Hematopoietic multipotent progenitor cell treated with erythropoietin and hydrocortisone succinate and interleukin-3 and kit ligand, for 17 days (in vitro differentiated cells): ENCODE data around the gene RSBN1.
"Not testable (repeated sequence)": the region's sequence is repeated elsewhere in the genome, so short reads cannot be mapped to it uniquely, and the experiment has no call there.

Experiments used
- DNase-seq: peaks from one replicate; pipeline ENCODE4 v3.0.0-alpha.2; 2015; ENCODE audit warnings: low spot score

The RSBN1 gene

DNA sequence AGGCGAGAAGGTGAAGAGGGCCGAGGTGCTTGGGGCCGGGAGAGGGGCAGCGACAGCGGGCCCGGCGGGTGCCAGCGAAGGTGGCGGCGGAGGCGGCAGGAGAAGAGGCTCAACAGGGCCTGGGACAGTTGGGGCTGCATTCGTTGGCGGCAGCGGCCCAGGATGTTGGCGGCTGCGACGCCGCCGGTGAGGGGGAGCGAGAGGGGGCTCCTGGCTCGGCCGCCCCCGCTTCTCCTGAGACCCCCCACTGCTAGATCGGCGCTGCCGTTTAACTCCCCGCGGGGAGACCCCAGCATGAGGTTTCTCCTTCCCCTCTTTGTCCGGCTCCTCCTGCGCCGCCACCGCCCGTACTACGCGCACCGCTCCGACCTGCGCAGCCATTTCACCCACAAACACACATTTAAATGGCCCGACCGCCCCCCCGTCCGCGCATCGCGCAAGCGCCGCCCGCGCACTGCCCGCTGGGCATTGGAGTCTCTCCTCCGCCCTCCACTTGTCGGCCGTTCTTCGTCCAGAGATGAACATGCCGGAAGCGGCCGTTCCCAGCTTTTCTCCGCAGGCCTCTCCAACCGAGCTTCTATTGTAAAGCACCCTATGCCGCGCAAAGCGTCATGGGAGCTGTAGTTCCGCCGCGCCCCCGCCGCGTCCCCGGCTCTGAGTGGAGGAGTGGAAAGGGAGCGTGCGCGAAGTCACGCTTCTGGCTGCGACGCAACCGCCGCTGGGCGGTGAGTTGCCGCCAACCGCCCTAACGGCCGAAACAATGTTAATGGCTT lies at the start of gene RSBN1:
TSS of gene RSBN1 (minus strand) at position 589 of the 773 bp plus-strand sequence. CDS start at position 525, 64 bp downstream.
- DNase-seq = peak; percentile 97

DNA sequence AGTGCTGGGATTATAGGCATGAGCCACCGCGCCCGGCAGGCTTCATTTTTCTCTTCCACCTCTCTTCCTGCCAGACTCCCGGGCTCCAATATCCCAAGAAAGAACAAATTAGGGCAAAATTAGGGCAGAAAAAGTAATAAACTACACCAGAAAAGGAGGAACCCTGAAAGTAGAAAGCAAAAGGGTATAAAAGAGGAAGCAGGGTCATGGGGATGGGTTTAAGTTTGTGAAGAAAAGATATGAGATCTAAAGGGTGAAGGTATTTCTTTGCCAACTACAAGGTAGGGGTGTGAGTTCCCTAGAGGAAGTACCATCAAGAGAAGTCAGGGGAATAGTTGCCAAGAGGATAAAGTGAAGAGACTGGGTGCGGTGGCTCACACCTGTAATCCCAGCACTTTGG lies 49.4 kb upstream of the RSBN1 start:
- DNase-seq = no peak

GRCh38 chr1:113860891-113861290 lies 48.6 kb upstream of the RSBN1 start:
- no peak for DNase-seq

GRCh38 chr1:113859478-113860175 lies 47.4 kb upstream of the RSBN1 start:
- DNase-seq = peak; percentile 44

DNA sequence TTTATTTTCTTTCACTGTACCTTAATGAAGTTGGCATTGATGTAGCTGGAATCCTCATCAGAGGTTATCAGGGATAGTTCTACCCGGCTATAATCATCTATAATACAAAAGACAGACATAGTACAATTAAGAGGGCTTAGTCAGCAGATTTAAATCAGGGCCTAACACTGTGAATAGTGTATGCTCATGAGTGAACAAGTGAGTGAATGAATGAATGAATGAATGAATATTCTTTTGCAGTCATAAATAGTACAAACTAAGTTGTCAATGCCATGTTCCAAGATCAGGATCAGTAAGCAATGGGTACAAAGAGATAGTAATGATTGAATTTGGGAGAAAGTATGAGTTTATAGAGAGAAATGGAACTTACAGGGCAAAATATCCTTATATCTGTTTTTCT lies 46.7 kb upstream of the RSBN1 start:
- DNase-seq = no peak

GRCh38 chr1:113858418-113858817 lies 46.1 kb upstream of the RSBN1 start:
- DNase-seq = no peak

DNA sequence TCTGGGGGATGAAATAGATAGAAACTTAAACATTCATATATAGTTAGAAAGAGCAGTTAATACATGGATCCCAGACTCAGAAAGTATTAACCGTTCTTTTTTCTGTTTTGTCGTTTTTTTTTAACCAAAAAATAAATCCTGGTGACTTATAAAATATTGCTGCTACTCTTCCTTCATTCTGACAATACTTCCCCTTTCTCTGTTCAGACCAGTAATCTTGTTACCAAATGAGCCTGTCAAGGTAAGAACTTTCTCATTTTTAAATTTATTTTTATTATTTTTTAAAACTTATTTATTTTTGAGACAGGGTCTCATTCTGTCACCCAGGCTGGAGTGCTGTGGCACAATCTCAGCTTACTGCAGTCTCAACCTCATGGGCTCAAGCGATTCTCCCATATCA lies 45.5 kb upstream of the RSBN1 start:
- DNase-seq = no peak

DNA sequence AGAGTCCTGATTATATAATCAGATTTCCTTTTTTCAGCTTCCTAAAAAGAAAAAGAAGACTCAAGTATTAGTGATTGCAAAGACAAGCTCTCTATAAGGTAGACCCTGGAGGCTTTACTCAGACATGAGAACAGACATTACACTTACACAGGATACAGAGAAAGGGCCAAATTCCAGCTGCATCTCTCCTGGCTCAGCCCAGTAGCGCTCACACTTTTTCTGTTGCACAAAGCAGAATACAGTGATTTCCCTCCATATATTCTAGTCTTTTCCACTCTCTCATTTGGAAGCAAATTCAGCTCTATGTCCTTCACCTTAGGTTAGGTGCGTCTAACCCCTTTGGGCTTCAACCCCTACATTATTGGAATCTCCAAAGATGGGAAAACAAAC lies 44.1 kb upstream of the RSBN1 start:
- DNase-seq = no peak

DNA sequence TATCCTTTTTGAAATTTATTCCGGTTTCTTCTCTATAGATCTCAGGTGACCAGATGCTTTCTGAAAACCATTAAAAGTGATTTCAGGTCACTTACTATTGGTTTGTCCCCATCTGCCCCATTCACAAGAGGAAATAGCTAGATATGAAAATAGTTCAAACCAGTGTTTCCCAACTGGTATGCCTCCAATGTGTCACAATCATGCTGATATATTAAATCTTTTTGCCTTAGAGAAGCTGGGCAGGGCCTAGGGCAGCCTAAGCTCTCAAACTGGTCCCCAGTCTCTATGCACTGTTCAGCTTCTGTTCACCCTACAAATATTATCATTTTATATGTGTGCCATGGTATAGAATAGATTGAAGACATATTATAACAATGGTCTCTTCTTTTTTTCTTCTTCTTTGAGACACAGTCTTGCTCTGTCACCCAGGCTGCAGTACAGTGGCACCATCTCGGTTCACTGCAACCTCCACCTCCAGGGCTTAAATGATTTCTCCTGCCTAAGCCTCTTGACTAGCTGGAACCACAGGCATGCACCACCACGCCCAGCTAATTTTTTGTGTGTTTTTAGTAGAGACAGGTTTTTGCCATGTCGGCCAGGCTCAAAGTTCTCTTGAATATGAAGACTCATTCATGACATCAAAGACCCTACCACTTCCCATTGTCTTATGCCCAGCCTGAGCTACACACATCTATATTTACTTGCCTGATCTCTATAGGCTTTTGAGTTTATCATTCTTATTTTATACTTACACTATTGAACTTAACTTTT lies 43.5 kb upstream of the RSBN1 start:
- DNase-seq = no peak

DNA sequence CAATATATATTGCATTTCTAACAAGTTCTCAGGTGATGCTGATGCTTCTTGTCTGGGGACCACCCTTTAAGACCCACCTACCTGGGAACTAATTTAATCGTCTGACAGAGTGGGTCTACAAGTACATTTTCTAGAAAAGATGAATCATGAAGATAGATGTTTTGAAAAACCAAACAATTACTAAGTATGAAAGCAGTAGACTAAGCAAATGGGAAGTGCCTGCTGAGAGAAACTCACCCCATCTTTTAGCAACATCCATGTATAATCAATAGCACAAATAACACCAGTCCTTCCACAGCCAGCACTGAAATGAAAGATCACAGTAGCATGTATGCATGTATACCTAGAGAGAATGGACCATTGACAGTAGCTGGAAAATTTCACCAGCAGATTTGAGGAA lies 42.0 kb upstream of the RSBN1 start:
- no peak for DNase-seq

DNA sequence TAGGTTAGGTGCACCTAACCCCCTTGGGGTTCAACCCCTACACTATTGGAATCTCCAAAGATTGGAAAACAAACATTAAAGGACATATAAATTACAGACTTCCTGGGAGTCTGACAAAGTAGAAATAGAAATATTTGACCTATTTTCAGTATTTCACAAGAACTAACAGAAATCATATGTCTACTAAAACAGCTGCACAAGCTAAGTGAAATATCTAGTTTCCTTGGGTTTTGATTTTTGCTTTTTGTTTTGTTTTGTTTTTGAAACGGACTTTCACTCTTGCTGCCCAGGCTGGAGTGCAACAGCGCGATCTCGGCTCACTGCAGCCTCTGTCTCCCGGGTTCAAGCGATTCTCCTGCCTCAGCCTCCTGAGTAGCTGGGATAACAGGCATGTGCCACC lies 40.4 kb upstream of the RSBN1 start:
- not testable (repeated sequence) for DNase-seq

DNA sequence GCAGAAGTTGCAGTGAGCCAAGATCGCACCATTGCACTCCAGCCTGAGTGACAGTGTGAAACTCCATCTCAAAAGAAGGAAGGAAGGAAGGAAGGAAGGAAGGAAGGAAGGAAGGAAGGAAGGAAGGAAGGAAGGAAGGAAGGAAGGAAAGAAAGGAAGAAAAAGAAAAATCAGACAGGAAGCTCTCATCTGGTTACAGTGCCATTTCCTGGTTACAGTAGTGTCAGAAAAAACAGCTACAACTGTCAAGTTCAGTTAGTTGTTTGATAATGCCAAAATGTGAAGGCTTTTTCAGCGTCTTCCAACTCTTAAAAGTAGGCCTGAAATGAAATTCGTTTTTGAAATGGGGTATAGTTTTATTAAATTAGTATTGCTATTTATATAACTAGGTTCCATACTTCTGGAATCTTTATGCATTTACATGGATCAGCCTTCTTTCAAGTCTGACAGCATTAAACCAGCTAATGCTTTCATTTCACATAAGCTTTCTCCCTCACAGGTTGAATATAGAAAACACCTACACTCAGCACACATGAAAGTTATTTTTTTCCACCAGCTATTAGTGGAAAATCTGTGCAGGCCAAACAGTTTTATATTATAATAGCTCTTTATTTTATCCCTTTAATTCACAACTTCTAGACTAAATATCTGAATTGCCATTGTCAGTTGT lies 38.0 kb upstream of the RSBN1 start:
- DNase-seq = no peak

GRCh38 chr1:113849072-113849471 lies 36.8 kb upstream of the RSBN1 start:
- DNase-seq = no peak

- DNase-seq = no peak
Observed at GRCh38 chr1:113846391-113847035, 34.2 kb upstream of the RSBN1 start.

DNA sequence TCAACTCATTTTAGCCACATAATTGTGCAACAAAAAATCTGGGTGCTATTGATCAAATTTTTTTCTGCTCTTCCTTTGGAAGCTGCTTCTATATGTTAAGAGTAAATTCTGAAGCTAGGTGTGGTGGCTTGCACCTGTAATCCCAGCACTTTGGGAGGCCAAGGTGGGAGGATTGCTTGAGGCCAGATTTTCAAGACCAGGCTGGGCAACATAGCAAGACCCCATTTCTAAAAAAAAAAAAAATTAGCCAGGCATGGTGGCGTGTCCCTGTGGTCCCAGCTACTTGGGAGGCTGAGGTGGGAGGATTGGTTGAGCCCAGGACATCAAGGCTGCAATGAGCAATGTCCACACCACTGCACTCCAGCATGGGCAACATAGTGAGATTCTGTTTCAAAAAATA lies 24.3 kb upstream of the RSBN1 start:
- DNase-seq = no peak

- DNase-seq = peak; percentile 79
Observed at GRCh38 chr1:113835686-113836290, 23.5 kb upstream of the RSBN1 start.

GRCh38 chr1:113834716-113835115 lies 22.4 kb upstream of the RSBN1 start:
- DNase-seq = no peak

DNA sequence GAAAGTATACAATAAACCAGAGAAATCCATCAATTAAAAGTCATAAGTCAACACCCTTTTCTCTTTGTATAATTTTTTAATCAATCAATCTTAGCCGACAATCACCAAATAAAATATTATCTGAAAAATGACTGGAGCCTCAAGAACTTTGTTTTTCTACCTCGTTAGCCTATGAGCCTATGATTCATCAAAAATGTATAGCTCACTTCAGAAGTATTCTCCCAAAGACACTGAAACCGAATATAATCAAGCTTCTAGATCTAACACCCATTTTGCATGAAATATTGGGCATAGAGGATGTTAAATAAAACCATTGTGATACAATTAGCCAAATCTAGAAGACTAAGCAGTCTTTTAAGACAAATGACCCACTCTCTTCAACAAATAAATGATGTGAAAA lies 17.8 kb upstream of the RSBN1 start:
- DNase-seq = no peak

- DNase-seq = no peak
Observed at GRCh38 chr1:113821916-113822315, 9.6 kb upstream of the RSBN1 start.

- DNase-seq = no peak
Observed at GRCh38 chr1:113818578-113818977, 6.3 kb upstream of the RSBN1 start.

GRCh38 chr1:113813218-113813617 lies 942 bp upstream of the RSBN1 start:
- DNase-seq = no peak
